NCI-H146 (cell line): ENCODE data around the gene DRC7.
"Not testable (repeated sequence)": the region's sequence is repeated elsewhere in the genome, so short reads cannot be mapped to it uniquely, and the experiment has no call there.

Source experiments
- DNase-seq: peaks from one replicate; lab custom pipeline; 2025; lab: John Stamatoyannopoulos, UW

The DRC7 gene

GRCh38 chr16:57761957-57762356 lies 67.4 kb downstream of the DRC7 start:
- DNase-seq, result no peak

GRCh38 chr16:57762365-57763040 lies 67.9 kb downstream of the DRC7 start:
- DNase-seq, result no peak

GRCh38 chr16:57763285-57764005 lies 68.8 kb downstream of the DRC7 start:
- no peak for DNase-seq

DNA sequence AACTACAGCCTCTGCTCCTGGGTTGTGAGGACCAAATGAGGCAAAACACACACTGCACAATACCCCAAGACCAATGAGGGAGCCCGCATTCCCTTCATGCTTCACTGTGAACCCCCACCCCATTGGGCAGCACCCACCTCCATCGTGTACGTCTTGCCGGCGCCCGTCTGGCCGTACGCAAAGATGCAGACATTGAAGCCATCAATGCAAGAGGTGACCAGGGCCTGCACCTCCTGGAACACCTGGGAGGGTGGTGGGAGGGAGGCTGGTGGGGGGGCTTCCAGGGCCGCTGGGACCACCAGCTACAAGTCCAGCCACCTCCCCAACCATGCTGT lies 69.4 kb downstream of the DRC7 start:
- DNase-seq, result no peak

DNA sequence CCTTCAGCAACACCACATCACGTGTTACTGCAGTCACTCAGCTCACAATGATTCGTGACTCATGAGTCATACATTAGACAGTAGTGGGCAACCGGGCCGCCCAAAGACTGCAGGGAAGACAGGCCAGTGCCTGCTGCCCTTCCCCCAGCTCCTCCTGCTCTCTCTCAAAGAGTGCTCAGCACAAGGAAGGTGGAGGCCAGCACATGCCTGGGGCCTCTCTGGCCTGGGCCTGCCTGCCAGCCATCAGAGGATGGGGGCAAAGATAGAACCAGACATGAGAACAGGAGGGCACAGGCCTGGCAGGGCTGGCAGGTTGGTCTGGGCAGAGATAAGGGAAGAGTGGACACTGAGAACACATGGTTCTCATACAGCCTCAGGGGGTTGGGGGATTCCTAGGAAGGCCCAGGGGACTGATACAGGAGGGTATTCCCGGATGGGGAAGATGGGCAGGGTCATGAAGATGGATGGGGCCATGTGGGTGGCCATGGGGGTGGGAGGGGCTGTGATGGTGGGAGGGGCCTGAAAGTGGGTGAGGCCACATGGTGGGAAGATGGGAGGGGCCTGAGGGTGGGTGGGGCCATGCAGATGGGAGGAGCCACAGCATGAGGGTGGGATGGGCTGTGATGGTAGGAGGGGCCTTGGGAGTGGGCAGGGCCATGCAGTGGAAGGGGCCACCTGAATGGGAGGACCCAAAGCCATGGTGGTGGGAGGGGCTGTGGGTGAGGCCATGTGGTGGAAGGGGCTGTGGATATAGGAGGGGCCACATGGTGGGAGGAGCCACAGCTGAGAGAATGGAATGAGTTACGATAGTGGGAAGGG lies 69.9 kb downstream of the DRC7 start:
- peak; percentile 2 for DNase-seq

- no peak for DNase-seq
Observed at GRCh38 chr16:57765160-57765728, 70.6 kb downstream of the DRC7 start.

- no peak for DNase-seq
Observed at GRCh38 chr16:57766714-57767348, 72.2 kb downstream of the DRC7 start.

DNA sequence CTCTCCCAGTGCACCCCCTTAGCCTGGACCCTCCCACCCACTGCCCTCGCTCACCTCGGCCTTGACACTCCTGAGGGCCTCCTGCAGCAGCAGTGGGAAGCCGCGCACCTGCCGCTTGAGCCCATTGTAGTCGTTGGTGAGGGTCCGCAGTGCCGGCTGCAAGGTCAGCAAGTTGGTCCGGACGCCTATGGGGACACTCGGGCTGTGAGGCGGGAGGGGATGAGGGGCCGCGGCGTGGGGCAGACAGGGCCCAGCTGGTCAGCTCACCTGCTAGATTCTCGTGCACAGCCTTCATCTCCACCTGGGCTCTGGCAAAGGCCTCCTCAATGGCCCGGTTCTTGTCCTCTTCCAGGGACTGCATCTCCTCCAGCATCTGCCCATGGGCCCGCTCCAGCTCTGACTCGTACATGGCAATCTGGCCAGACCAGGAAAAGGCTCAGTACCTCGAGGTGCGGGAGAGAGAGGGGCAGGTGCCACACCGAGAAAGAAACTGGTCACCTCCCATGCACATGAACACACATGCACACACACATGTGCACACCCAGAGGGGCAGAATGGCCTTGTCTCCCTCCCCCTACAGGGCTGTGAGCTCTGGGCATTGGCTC lies 75.0 kb downstream of the DRC7 start:
- DNase-seq, result no peak

GRCh38 chr16:57770361-57770760 lies 75.8 kb downstream of the DRC7 start:
- no peak for DNase-seq

DNA sequence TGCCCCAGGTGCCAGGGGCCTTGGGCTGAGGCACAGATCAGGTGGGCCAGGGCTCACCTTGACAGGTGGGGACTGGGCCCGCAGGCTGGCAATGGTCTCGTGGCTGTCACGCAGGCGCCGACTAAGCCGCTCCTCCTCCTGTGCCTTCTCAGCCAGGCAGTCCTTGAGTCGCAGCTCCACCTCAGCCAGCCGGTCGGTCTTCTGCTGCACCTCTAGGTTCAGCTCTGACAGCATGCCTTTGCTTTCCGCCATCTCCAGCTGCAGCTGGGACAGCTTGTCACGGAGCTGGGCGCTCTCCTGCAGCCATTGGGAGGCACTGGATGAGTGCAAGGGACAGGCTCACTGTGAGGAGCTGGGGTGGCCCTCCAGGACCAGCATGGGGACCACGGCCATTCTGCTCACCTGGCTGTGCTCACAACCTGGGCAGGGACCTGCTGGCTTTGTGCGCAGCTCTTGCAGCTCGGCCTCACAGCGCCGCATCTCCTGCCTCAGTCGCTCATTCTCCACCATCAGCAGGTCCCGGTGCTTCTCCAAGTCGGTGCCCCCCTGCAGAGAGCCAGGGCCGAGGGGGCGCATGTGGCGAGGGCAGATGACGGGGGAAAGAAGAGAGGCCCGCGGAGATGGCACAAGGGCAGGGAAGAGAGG lies 76.7 kb downstream of the DRC7 start:
- DNase-seq, result no peak

- peak; percentile 7 for DNase-seq
Observed at GRCh38 chr16:57773019-57773418, 78.4 kb downstream of the DRC7 start.

- DNase-seq, result no peak
Observed at GRCh38 chr16:57773655-57774295, 79.2 kb downstream of the DRC7 start.

DNA sequence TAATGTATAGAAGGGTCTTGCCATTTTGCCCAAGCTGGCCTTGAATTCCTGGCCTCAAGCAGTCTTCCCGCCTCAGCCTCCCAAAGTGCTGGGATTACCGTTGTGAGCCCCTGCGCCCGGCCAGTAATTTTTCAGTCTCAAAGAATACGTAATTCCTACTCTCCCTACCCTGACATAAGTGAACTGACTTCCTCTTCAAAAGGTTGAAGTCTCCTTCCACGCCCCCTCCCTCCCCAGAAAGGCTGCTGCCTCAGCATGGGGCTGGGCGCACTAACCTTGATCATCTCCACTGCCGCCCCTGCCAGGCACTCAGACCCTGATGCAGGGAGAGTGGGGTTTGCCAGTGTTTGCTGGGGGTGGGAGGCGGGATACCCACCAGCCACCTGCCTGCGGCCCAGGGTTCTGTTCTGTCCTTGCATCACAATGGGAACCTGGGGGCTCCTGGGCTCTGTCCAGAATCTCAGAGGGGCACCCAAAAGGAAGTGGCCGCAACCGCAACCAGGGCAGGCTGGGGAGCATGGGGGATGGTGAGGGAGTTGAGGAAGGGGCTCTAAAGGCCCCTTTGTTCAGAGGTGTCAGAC lies 80.2 kb downstream of the DRC7 start:
- DNase-seq, result no peak

DNA sequence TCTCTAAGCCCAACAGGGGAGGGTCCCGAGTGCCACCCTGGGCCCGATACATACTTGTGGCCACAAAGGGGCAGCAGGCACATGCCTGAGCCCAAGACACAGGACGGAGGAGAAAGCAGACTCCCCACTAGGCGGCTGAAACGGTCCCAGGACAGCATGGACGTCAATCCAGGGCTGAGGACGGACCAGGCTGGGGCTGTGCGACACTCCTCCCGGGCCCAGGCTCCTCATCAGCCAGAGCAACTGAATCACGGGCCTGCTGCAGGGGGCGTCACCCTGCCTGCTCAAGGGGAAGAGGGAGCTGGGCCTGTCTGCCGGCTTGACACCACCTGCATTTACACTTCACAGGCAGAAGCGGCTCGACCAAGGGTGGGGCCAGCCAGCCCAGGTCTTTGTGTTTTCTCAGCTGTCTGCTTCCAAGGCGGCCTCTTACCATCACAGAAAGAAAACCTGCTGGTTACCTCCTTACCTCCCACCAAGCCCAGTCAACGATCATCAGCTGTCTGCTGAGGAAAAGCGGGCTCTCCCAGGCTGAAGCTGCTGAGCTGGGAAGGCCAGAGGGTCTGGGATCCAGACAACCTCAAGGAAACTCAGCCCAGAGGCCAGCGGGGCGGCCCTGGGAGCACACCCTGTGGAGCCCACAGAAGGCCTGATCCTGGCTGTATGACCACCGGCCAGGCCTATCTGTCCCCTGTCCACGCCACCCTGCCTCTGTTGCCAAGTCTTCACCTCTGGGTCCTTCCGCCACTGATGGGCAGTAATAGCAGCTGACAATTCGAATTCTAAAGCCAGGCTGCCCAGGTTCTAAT lies 81.3 kb downstream of the DRC7 start:
- DNase-seq, result peak; percentile 78

DNA sequence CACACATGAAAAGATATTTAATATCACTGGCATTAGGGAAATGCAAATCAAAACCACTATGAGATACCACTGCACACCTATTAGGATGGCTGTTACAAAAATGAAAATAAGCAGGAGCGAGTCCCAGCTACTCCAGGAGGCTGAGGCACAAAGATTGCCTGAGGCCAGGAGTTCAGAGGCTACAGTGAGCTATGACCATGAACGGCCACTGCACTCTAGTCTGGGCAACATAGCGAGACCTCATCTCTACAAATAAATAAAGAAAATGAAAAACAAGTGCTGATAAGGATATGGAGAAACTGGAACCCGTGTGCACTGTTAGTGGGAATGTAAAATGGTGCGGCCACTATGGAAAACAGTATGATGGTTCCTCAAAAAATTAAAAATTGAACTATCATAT lies 84.1 kb downstream of the DRC7 start:
- DNase-seq, result no peak

- DNase-seq, result not testable (repeated sequence)
Observed at GRCh38 chr16:57779836-57780235, 85.2 kb downstream of the DRC7 start.

GRCh38 chr16:57781349-57781740 lies 86.7 kb downstream of the DRC7 start:
- DNase-seq, result no peak
